H1 (cell line): ENCODE results near the gene GFRA4. TPM values are rescaled to one million over a fixed set of nuclear protein-coding genes. Genes with fewer than 3 reads are reported as not detected.
A peak's percentile ranks its signal among the peaks of the same experiment; 100 is the strongest.

Experiments used
- CTCF ChIA-PET: fragments of 300-600 bp; sonication (Branson Sonifier 250); formaldehyde crosslinking; loops from one replicate; lab custom pipeline; 2021; ENCODE audit not compliant: partially characterized antibody; lab: Charles Lee
- POLR2A ChIA-PET: fragments of 300-600 bp; sonication (Branson Sonifier 250); formaldehyde crosslinking; loops from one replicate; lab custom pipeline; 2021; ENCODE audit warnings: inconsistent platforms; ENCODE audit not compliant: partially characterized antibody; lab: Charles Lee
- DNase-seq, 2 experiments: peaks; one replicate each; pipeline versions ENCODE4 v3.0.0 to v3.0.0-alpha.2; 2010 to 2022; ENCODE audit warnings: low spot score in 2 of 2, low read depth in 1 of 2, mixed read lengths in 1 of 2
- FAIRE-seq: peaks from 2 replicates; lab custom pipeline; 2011; peaks lifted over from hg19 to GRCh38; lab: Jason Lieb, UNC
- H2AFZ ChIP-seq: 2 replicates; pipeline ENCODE4 v1.8.1; 2012; ENCODE audit warnings: low read length, inconsistent platforms
- H2AK5ac ChIP-seq: 2 replicates; pipeline ENCODE4 v1.6.1; 2013; ENCODE audit warnings: low read depth, low read length
- H2BK120ac ChIP-seq: replicated peaks from 2 replicates; pipeline ENCODE3; 2013; ENCODE audit warnings: low read depth, low read length, inconsistent platforms
- H2BK12ac ChIP-seq: 2 replicates; pipeline ENCODE4 v1.6.1; 2013; ENCODE audit warnings: low read depth, low read length
- H2BK15ac ChIP-seq: 2 replicates; pipeline ENCODE4 v1.6.1; 2013; ENCODE audit warnings: low read length
- H2BK20ac ChIP-seq: 2 replicates; pipeline ENCODE4 v1.6.1; 2013; ENCODE audit warnings: low read length
- H2BK5ac ChIP-seq: 2 replicates; pipeline ENCODE4 v1.6.1; 2013; ENCODE audit warnings: low read depth, low read length
- H3K14ac ChIP-seq: 2 replicates; pipeline ENCODE4 v1.6.1; 2013; ENCODE audit warnings: inconsistent platforms; ENCODE audit not compliant: insufficient read length
- H3K18ac ChIP-seq: 2 replicates; pipeline ENCODE4 v1.6.1; 2013; ENCODE audit warnings: low read length; ENCODE audit errors: extremely low read depth
- H3K23ac ChIP-seq: 2 replicates; pipeline ENCODE4 v1.6.1; 2013; ENCODE audit warnings: inconsistent platforms; ENCODE audit not compliant: insufficient read length
- H3K23me2 ChIP-seq: 2 replicates; pipeline ENCODE4 v1.6.1; 2013; ENCODE audit warnings: low read depth, low read length
- H3K27ac ChIP-seq: 2 replicates; pipeline ENCODE4 v1.6.1; 2011; ENCODE audit warnings: low read depth, low read length, inconsistent platforms
- H3K27me3 ChIP-seq, 4 experiments: replicated peaks in 1 of 4; 1 replicate in 1 of 4; 2 replicates in 3 of 4; pipeline versions ENCODE4 v1.6.1 to v1.8.1; 2011 to 2013; ENCODE audit warnings: low read length in 3 of 4, mild to moderate bottlenecking in 3 of 4, inconsistent platforms in 2 of 4, mixed read lengths in 2 of 4, moderate library complexity in 1 of 4; ENCODE audit not compliant: control insufficient read depth in 3 of 4, insufficient read depth in 3 of 4; ENCODE audit errors: extremely low read depth in 1 of 4
- H3K36me3 ChIP-seq, 4 experiments: 2 replicates each; pipeline versions ENCODE4 v1.6.1 to v1.8.1; 2011 to 2013; ENCODE audit warnings: mild to moderate bottlenecking in 4 of 4, low read length in 3 of 4, moderate library complexity in 2 of 4, control low read depth in 1 of 4, inconsistent platforms in 1 of 4; ENCODE audit not compliant: insufficient read depth in 4 of 4, control insufficient read depth in 2 of 4
- H3K4ac ChIP-seq: replicated peaks from 2 replicates; pipeline ENCODE3; 2013; ENCODE audit warnings: low read length, low read depth, mixed read lengths, inconsistent platforms; ENCODE audit not compliant: insufficient read length
- H3K4me1 ChIP-seq, 4 experiments: replicated peaks in 1 of 4; 1 replicate in 1 of 4; 2 replicates in 3 of 4; pipeline versions ENCODE4 v1.6.1 to v1.8.1; 2011 to 2013; ENCODE audit warnings: low read length in 3 of 4, inconsistent platforms in 2 of 4, mixed read lengths in 1 of 4; ENCODE audit not compliant: insufficient read depth in 4 of 4, control insufficient read depth in 3 of 4
- H3K4me2 ChIP-seq, 2 experiments: 2 replicates each; pipeline versions ENCODE4 v1.6.1 to v1.8.1; 2011 to 2013; ENCODE audit warnings: low read depth in 2 of 2, low read length in 2 of 2, control low read depth in 1 of 2, inconsistent platforms in 1 of 2, mild to moderate bottlenecking in 1 of 2; ENCODE audit not compliant: insufficient read depth in 1 of 2
- H3K4me3 ChIP-seq, 4 experiments: fragments of 200-600, 300-600 bp in 1 of 4; sonication (generic), shearing (Covaris generic), sonication (Bioruptor Twin) in 1 of 4; 2 replicates each; pipeline versions ENCODE4 v1.5.1 to v1.8.1; 2011 to 2016; ENCODE audit warnings: low read length in 4 of 4, low read depth in 3 of 4, control low read depth in 2 of 4, inconsistent platforms in 2 of 4, mild to moderate bottlenecking in 2 of 4, mixed read lengths in 1 of 4, moderate library complexity in 1 of 4; ENCODE audit not compliant: insufficient read depth in 2 of 4; ENCODE audit errors: extremely low read depth in 1 of 4
- H3K56ac ChIP-seq: replicated peaks from 2 replicates; pipeline ENCODE3; 2013; ENCODE audit warnings: low read depth, mild to moderate bottlenecking, mixed read lengths, low read length, inconsistent platforms; ENCODE audit not compliant: insufficient read length
- H3K79me1 ChIP-seq: 2 replicates; pipeline ENCODE4 v1.6.1; 2013; ENCODE audit warnings: low read depth, low read length, control low read depth
- H3K79me2 ChIP-seq, 2 experiments: 2 replicates each; pipeline versions ENCODE4 v1.6.1 to v1.8.1; 2012 to 2013; ENCODE audit warnings: low read length in 2 of 2, mild to moderate bottlenecking in 2 of 2, inconsistent platforms in 1 of 2; ENCODE audit not compliant: insufficient read depth in 2 of 2, control insufficient read depth in 1 of 2
- H3K9ac ChIP-seq, 4 experiments: replicated peaks in 1 of 4; 1 replicate in 1 of 4; 2 replicates in 3 of 4; pipeline versions ENCODE4 v1.6.1 to v1.8.1; 2011 to 2013; ENCODE audit warnings: low read depth in 3 of 4, low read length in 3 of 4, control low read depth in 2 of 4, mild to moderate bottlenecking in 2 of 4, moderate library complexity in 2 of 4, inconsistent platforms in 1 of 4; ENCODE audit errors: extremely low read depth in 1 of 4
- H3K9me3 ChIP-seq, 2 experiments: 2 replicates each; pipeline versions ENCODE4 v1.6.1 to v1.8.1; 2012 to 2013; ENCODE audit warnings: mild to moderate bottlenecking in 2 of 2, moderate library complexity in 2 of 2, control low read depth in 1 of 2, inconsistent platforms in 1 of 2, low read depth in 1 of 2, low read length in 1 of 2, mixed read lengths in 1 of 2; ENCODE audit not compliant: insufficient read depth in 2 of 2
- H4K20me1 ChIP-seq, 2 experiments: replicated peaks in 1 of 2; 2 replicates each; pipeline versions ENCODE3 to v1.8.1; 2011 to 2013; ENCODE audit warnings: inconsistent platforms in 2 of 2, low read length in 2 of 2, mild to moderate bottlenecking in 1 of 2; ENCODE audit not compliant: insufficient read depth in 2 of 2, control insufficient read depth in 1 of 2
- H4K5ac ChIP-seq: 2 replicates; pipeline ENCODE4 v1.6.1; 2013; ENCODE audit warnings: low read length, low read depth, mixed read lengths, inconsistent platforms; ENCODE audit not compliant: insufficient read length
- H4K8ac ChIP-seq: 2 replicates; pipeline ENCODE4 v1.8.0; 2013; ENCODE audit warnings: mild to moderate bottlenecking, moderate library complexity, low read length, inconsistent platforms; ENCODE audit not compliant: insufficient read depth; ENCODE audit errors: extremely low read depth
- H4K91ac ChIP-seq: replicated peaks from 2 replicates; pipeline ENCODE3; 2013; ENCODE audit warnings: low read length, mixed read lengths, inconsistent platforms; ENCODE audit not compliant: insufficient read length
- CHD1 ChIP-seq: IDR thresholded peaks from 2 replicates; pipeline ENCODE4 v1.6.1; 2012; ENCODE audit warnings: low read depth, low read length, improper control_type of control experiment
- EGR1 ChIP-seq: IDR thresholded peaks from 2 replicates; pipeline ENCODE4 v1.6.1; 2011; ENCODE audit warnings: low read depth, low read length, borderline replicate concordance
- POLR2A ChIP-seq, 2 experiments: IDR thresholded peaks; 1 replicate in 1 of 2; 2 replicates in 1 of 2; pipeline ENCODE4 v1.6.1; 2011; ENCODE audit warnings: low read depth in 2 of 2, low read length in 2 of 2, mild to moderate bottlenecking in 2 of 2; ENCODE audit errors: control extremely low read depth in 1 of 2
- SIX5 ChIP-seq: IDR thresholded peaks from 2 replicates; pipeline ENCODE4 v1.6.1; 2011; ENCODE audit warnings: mild to moderate bottlenecking, low read depth, low read length
- SUZ12 ChIP-seq: fragments of 200-600 bp; sonication (generic); IDR thresholded peaks from 2 replicates; pipeline ENCODE4 v1.6.1; 2012; ENCODE audit warnings: mild to moderate bottlenecking, inconsistent platforms, low read length, moderate library complexity, mixed read lengths
- WGBS, 2 experiments: shearing (Covaris generic) in 1 of 2; methylation state at CpG; one replicate each; pipeline versions ENCODE4 v1.1.6 to v1.1.7; 2013 to 2015; ENCODE audit warnings: low lambda C conversion rate in 2 of 2, mixed read lengths in 2 of 2, inconsistent platforms in 1 of 2, low coverage in 1 of 2, missing lambda C conversion rate in 1 of 2; ENCODE audit not compliant: insufficient replicate concordance in 2 of 2, insufficient coverage in 1 of 2, insufficient read length in 1 of 2; ENCODE audit errors: extremely low coverage in 1 of 2, missing lambda C conversion rate in 1 of 2; 5-methylcytosine and 5-hydroxymethylcytosine counted together
- polyA plus RNA-seq, 7 experiments: library from polyadenylated mRNA; depleted of rRNA in 3 of 7; stranded (reverse) in 5 of 7; unstranded in 2 of 7; fragments of >200 nt in 5 of 7; fragments of 200-250 nt in 2 of 7; gene quantifications; 1 replicate in 5 of 7; 2 replicates in 1 of 7; 4 replicates in 1 of 7; pipeline versions ENCODE4 v1.2.1 to v1.2.3, GENCODE V29; 2011 to 2013; ENCODE audit warnings: missing spikeins in 2 of 7, mixed read lengths in 2 of 7
- total RNA-seq: library from RNA; stranded (reverse); fragmentation: NEBNext Ultra II Directional; extraction: Animal tissue kit (Norgen Biotek cat#: 25700); gene quantifications from 2 replicates; pipeline ENCODE4 v1.2.1, GENCODE V29; 2021

GFRA4 gene
- total and polyA plus RNA-seq, 2 of the 8 experiments (the other 6 are each of a cell fraction or from before 2014, with no cell fraction given) = 0.05 TPM; not detected in 1

- POLR2A ChIA-PET = interaction anchor here (1.3 to 1.4 kb wide), 2 partner anchors 31 to 48 kb away, joined by 3 read pairs; no protein-coding TSS in a partner anchor
- TF ChIP-seq POLR2A (IDR thresholded peaks at IDR 0.05; ENCODE audit: control extremely low read depth in 1 of 2, low read depth in 2 of 2, low read length in 2 of 2) = no peak
- no peak for TF ChIP-seq CHD1
- no peak for TF ChIP-seq SIX5
- TF ChIP-seq EGR1 = no peak
- TF ChIP-seq SUZ12 = no peak
Measured at GRCh38 chr20:3697588-3698305, 34.5 kb upstream of the GFRA4 start.

More at GRCh38 chr20:3697588-3698305, 34.5 kb upstream of the GFRA4 start:
- Histone ChIP-seq H3K4me1 (no peaks in the 10 kb centered on the region), H3K23ac (no peak overlapping the region), H3K23me2 (no peaks in the 10 kb centered on the region), H4K20me1 (no peaks in the 10 kb centered on the region), H2BK120ac (no peak overlapping the region), H3K18ac (no peak overlapping the region), H2AK5ac (no peak overlapping the region), H3K36me3 (no peaks in the 10 kb centered on the region), H3K79me2 (no peaks in the 10 kb centered on the region), H2BK15ac (no peak overlapping the region), H3K9me3 (peaks cover 4 to 6% of the 10 kb centered on the region in 2 experiments; a peak in 2 of 4 replicates), H2BK20ac (no peak overlapping the region), H4K8ac (peak overlapping the region; percentile 4; the same call in 1 of the 2 replicates), H2AFZ (no peak overlapping the region), H3K9ac (no peak overlapping the region), H4K5ac (no peak overlapping the region), H3K4ac (no peak overlapping the region), H3K79me1 (no peaks in the 10 kb centered on the region), H3K4me2 (no peak overlapping the region), H3K4me3 (no peak overlapping the region), H2BK12ac (no peak overlapping the region), H2BK5ac (no peak overlapping the region; the same call in 1 of the 2 replicates), H4K91ac (no peak overlapping the region), H3K27me3 (no peaks in the 10 kb centered on the region), H3K27ac (no peak overlapping the region), H3K56ac (no peak overlapping the region), H3K14ac (no peak overlapping the region)
- 93% methylated on average over 18 of the region's 18 CpGs; no CpG with 5 or more reads in 1 of the 2 experiments for WGBS, 2 experiments
- CTCF ChIA-PET = interaction anchor here (0.6 to 45.1 kb wide), 11 partner anchors 3 to 1832 kb away, joined by 3 to 1432 read pairs (median 3); partner anchors contain the start of genes ADAM33 and SIGLEC1
- DNase-seq = no peak
- FAIRE-seq = no peak
